ENCODE results near the gene ZNF408.
"Not testable (repeated sequence)": the region's sequence is repeated elsewhere in the genome, so short reads cannot be mapped to it uniquely, and the experiment has no call there.

ZNF408 gene
- 6.4 to 12.4 (median 7.6) reads per million in 4 donors for total RNA-seq

- peak; percentile 97 to 100 (median 99) for DNase-seq
Measured at GRCh38 chr11:46700241-46701077, at the start of gene ZNF408, which contains the start of gene ARHGAP1. Gene ZNF408 (plus strand): TSS chr11:46701031. CDS start chr11:46701048, 17 bp downstream. Gene ARHGAP1 (minus strand): TSS chr11:46700619. CDS start chr11:46696107, 4,512 bp downstream.

- DNase-seq = no peak
Measured at GRCh38 chr11:46655631-46656030, 45.2 kb upstream of the ZNF408 start.

GRCh38 chr11:46657186-46657585 lies 43.6 kb upstream of the ZNF408 start:
- DNase-seq = no peak

- no peak for DNase-seq
Measured at GRCh38 chr11:46658259-46658658, 42.6 kb upstream of the ZNF408 start.

- no peak for DNase-seq
Measured at GRCh38 chr11:46659908-46660307, 40.9 kb upstream of the ZNF408 start.

- DNase-seq = no peak
Measured at GRCh38 chr11:46661836-46662235, 39.0 kb upstream of the ZNF408 start.

- DNase-seq = no peak
Measured at GRCh38 chr11:46662366-46662765, 38.5 kb upstream of the ZNF408 start.

- DNase-seq = no peak
Measured at GRCh38 chr11:46663277-46663940, 37.4 kb upstream of the ZNF408 start.

- no peak for DNase-seq
Measured at GRCh38 chr11:46664612-46665011, 36.2 kb upstream of the ZNF408 start.

GRCh38 chr11:46665356-46665755 lies 35.5 kb upstream of the ZNF408 start:
- no peak for DNase-seq

GRCh38 chr11:46666516-46666915 lies 34.3 kb upstream of the ZNF408 start:
- DNase-seq = no peak

GRCh38 chr11:46667043-46667481 lies 33.8 kb upstream of the ZNF408 start:
- no peak for DNase-seq

GRCh38 chr11:46668480-46669085 lies 32.2 kb upstream of the ZNF408 start:
- no peak for DNase-seq

GRCh38 chr11:46669711-46670139 lies 31.1 kb upstream of the ZNF408 start:
- DNase-seq = peak in 1 of 5 donors; percentile 14

- not testable (repeated sequence) for DNase-seq
Measured at GRCh38 chr11:46670521-46670920, 30.3 kb upstream of the ZNF408 start.

GRCh38 chr11:46671958-46672315 lies 28.9 kb upstream of the ZNF408 start:
- DNase-seq = no peak

- DNase-seq = no peak
Measured at GRCh38 chr11:46672381-46672839, 28.4 kb upstream of the ZNF408 start.

GRCh38 chr11:46673713-46674462 lies 26.9 kb upstream of the ZNF408 start:
- DNase-seq = no peak

GRCh38 chr11:46674463-46675287 lies 26.2 kb upstream of the ZNF408 start:
- peak in 2 of 5 donors; percentile 7 to 29 for DNase-seq

GRCh38 chr11:46675288-46675851 lies 25.5 kb upstream of the ZNF408 start:
- DNase-seq = no peak

GRCh38 chr11:46675949-46676348 lies 24.9 kb upstream of the ZNF408 start:
- no peak for DNase-seq
